Stomach (tissue), 4 donors: Measurements from ENCODE around the gene TRIM21.

ENCODE experiments used
- CTCF ChIP-seq, 7 experiments: fragments of 450-650 bp in 4 of 7; fragments of 200-600 bp in 3 of 7; sonication (generic) in 3 of 7; IDR thresholded peaks; one replicate each; pipeline ENCODE4 v1.5.1; 2016 to 2019; ENCODE audit warnings: antibody characterized with exemption in 7 of 7, control low read depth in 2 of 7, mild to moderate bottlenecking in 1 of 7
- POLR2A ChIP-seq, 4 donors: fragments of 450-650 bp; IDR thresholded peaks; one replicate each; pipeline ENCODE4 v1.6.1; 2016; ENCODE audit warnings: antibody characterized with exemption in 4 of 4, control low read depth in 2 of 4, mild to moderate bottlenecking in 1 of 4, moderate library complexity in 1 of 4

GRCh38 chr11:4393858-4394223 lies 339 bp upstream of the TRIM21 start:
- TF ChIP-seq CTCF (IDR thresholded peaks at IDR 0.05): no peak
- TF ChIP-seq POLR2A (IDR thresholded peaks at IDR 0.05): no peak
